Mucosa of descending colon (tissue), 3 donors: Measurements from ENCODE around the gene ADH4. TPM values are rescaled to one million over a fixed set of nuclear protein-coding genes. Genes with fewer than 3 reads are reported as not detected.
"Not testable (repeated sequence)": the region's sequence is repeated elsewhere in the genome, so short reads cannot be mapped to it uniquely, and the experiment has no call there.

ENCODE experiments used
- ATAC-seq: fragments of 200-7000 bp; cut with Tn5 transposase; one replicate; pipeline ENCODE4 v1.9.1; 2020; ENCODE audit warnings: mild to moderate bottlenecking, moderate library complexity
- DNase-seq, 3 donors: peaks; one replicate each; pipeline ENCODE4 v3.0.0-alpha.2; 2020
- H3K36me3 ChIP-seq: fragments of 200-600 bp; one replicate; pipeline ENCODE4 v1.8.0; 2021; ENCODE audit warnings: low read depth, mild to moderate bottlenecking
- H3K4me1 ChIP-seq: fragments of 200-600 bp; one replicate; pipeline ENCODE4 v1.8.0; 2021; ENCODE audit warnings: low read depth, mild to moderate bottlenecking
- H3K4me3 ChIP-seq: fragments of 200-600 bp; one replicate; pipeline ENCODE4 v1.8.0; 2021; ENCODE audit warnings: mild to moderate bottlenecking
- H3K9me3 ChIP-seq: fragments of 200-600 bp; one replicate; pipeline ENCODE4 v1.8.0; 2021; ENCODE audit warnings: mild to moderate bottlenecking
- CTCF ChIP-seq: fragments of 200-600 bp; IDR thresholded peaks from one replicate; pipeline ENCODE4 v1.8.0; 2022; ENCODE audit warnings: antibody characterized with exemption, mild to moderate bottlenecking
- intact Hi-C, 2 donors: fragments of 100-400 bp; cut with DNase I in 1 of 2; cut with micrococcal nuclease in 1 of 2; formaldehyde crosslinking; loops; one replicate each; pipeline versions ENCODE4 v1.11.0 to v1.11.1; 2022; cut with DNase I, micrococcal nuclease
- total RNA-seq, 3 donors: library from RNA; stranded (reverse); fragmentation: NEBNext Ultra II Directional in 2 of 3; extraction: Animal tissue kit (Norgen Biotek cat#: 25700) in 2 of 3; gene quantifications; one replicate each; pipeline versions ENCODE4 v1.2.1 to v1.2.4, GENCODE V29; 2021 to 2023
- donor health status: DM: no; HTN: no; CAD: no; lungs with moderate emphysema.
- donor health status: DM: no; HTN: no; CAD: no.
- donor health status: DM: no; HTN: yes; CAD: no.

Gene ADH4
- total RNA-seq, 3 donors from 2014 or later, result 0.19 to 0.41 (median 0.23) TPM

GRCh38 chr4:99117876-99118693 is 26.0 kb downstream of the ADH4 start:
- ATAC-seq (no peak), DNase-seq (no peak)
- Histone ChIP-seq H3K4me1 (no peaks in the 10 kb centered on the region), H3K9me3 (no peaks in the 10 kb centered on the region), H3K36me3 (no peaks in the 10 kb centered on the region), H3K4me3 (no peak overlapping the region)
- intact Hi-C loops, result loop anchor here in 1 of 2 donors (10.0 kb wide), 1 partner anchor 287 kb away; no protein-coding TSS in a partner anchor
- no peak for TF ChIP-seq CTCF

- DNase-seq, H3K9me3 ChIP-seq, H3K4me1 ChIP-seq, H3K4me3 ChIP-seq, H3K36me3 ChIP-seq, ATAC-seq: not testable (repeated sequence)
- intact Hi-C loops, result loop anchor here in 1 of 2 donors (10.0 kb wide), 1 partner anchor 288 kb away; no protein-coding TSS in a partner anchor
Measured at GRCh38 chr4:99117122-99117841, 26.8 kb downstream of the ADH4 start.

- H3K36me3 ChIP-seq, H3K4me3 ChIP-seq, DNase-seq, intact Hi-C loops, H3K9me3 ChIP-seq, ATAC-seq, H3K4me1 ChIP-seq: not testable (repeated sequence)
Measured at GRCh38 chr4:99109286-99109685, 34.8 kb downstream of the ADH4 start.

GRCh38 chr4:99104153-99104552 is 39.9 kb downstream of the ADH4 start:
- Histone ChIP-seq H3K4me1 (no peaks in the 10 kb centered on the region), H3K36me3 (no peaks in the 10 kb centered on the region), H3K9me3 (no peaks in the 10 kb centered on the region), H3K4me3 (no peak overlapping the region)
- no peak for TF ChIP-seq CTCF
- ATAC-seq (no peak), DNase-seq (no peak)
- intact Hi-C loops, result no loop called here

GRCh38 chr4:99103166-99103565 is 40.9 kb downstream of the ADH4 start:
- no peaks in the 10 kb centered on the region for H3K9me3 ChIP-seq
- ATAC-seq (no peak), DNase-seq (no peak)
- no peaks in the 10 kb centered on the region for H3K4me1 ChIP-seq
- TF ChIP-seq CTCF, result no peak
- H3K36me3 ChIP-seq, result no peaks in the 10 kb centered on the region
- intact Hi-C loops, result no loop called here
- H3K4me3 ChIP-seq, result no peak overlapping the region

- no peaks in the 10 kb centered on the region for H3K9me3 ChIP-seq
- DNase-seq (no peak), ATAC-seq (no peak)
- H3K4me1 ChIP-seq, result no peaks in the 10 kb centered on the region
- no peak for TF ChIP-seq CTCF
- intact Hi-C loops, result no loop called here
- H3K4me3 ChIP-seq, result no peak overlapping the region
- no peaks in the 10 kb centered on the region for H3K36me3 ChIP-seq
Measured at GRCh38 chr4:99102634-99103033, 41.5 kb downstream of the ADH4 start.
